ENCODE results near the gene CD63. TPM values are rescaled to one million over a fixed set of nuclear protein-coding genes. Genes with fewer than 3 reads are reported as not detected.

CD63 gene
- polyA plus RNA-seq, 3 donors: 611 to 1,583 (median 1,331) TPM

DNA sequence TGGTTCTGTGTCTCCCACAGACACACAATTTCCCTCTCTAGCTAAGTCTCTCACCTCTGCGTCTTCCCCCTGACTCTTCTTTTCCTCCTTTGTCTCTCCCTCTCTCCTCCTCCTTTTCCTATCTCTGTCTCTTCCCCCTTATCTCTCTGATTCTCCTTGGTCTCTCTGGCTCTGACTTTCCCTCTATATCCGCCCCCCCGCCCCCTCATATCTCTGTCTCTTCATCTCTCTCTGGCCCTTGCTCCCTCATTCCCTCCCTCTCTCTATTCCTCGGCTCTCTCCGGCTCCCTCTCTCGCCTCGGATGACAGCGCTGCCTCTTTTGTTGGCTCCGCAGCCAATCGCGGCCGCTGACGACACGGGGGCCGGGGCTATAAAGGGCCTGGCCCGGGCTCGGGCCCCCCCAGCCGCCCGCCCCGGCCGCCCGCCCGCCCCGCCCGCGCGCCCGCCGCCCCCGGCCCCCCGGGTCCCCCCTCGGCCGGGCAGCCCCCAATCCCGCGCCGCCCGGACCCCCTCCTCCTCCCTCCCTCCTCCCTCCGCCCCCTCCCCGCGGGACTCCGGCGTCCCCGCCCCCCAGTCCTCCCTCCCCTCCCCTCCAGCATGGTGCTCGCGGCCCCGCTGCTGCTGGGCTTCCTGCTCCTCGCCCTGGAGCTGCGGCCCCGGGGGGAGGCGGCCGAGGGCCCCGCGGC, 14.1 kb upstream of the CD63 start, which contains the start of gene GDF11:
GDF11 (plus strand) TSS at position 404 of the 687 bp plus-strand sequence; CDS start at position 599, 195 bp downstream.
- H3K27ac ChIP-seq (ENCODE audit: low read depth, low read length): no peak within 1 kb of the TSS
- 0 to 1% (median 1%) methylated on average over 17 to 43 of the region's 53 CpGs for WGBS, 3 donors

DNA sequence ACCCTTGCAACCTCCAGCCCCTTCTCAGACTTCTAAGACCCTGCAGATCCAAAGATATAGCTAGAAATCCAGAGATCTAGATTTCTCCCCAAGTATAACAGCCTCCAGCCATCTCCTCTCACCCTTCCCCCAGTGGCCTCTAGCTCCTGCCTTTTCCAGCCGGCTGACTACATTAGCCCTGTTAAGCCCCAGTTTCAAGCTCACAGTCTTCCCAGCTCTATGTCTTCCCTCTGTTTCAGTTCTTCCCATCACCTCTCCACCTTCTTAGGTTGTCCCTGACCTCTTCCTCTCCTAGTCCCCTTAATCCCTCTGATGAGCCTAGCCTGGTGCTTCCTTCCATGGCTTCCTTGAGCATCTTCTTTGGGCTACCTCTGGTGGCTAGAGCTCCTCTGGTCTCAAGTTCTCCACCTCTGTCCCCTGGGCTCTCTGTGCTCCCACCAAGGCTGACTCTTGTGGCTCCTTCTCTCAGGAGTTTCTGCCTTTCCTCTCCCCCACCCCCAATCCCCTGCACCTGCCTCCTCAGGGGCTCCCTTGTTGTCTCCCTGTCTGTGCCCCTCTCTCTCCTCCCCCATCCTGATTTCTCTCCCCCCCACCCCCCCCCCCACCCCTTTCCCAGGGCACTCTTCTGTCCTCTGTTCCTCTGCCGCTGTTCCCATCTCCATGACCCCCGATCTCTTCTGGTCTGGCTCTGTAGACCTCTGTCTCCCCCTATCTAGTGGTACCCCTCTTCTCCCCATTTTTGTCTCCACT, 13.3 kb upstream of the CD63 start:
- H3K27ac ChIP-seq (ENCODE audit: low read depth, low read length): no peak overlapping the region
- 13 to 25% (median 23%) methylated on average over 3 of the region's 3 CpGs for WGBS, 3 donors

DNA sequence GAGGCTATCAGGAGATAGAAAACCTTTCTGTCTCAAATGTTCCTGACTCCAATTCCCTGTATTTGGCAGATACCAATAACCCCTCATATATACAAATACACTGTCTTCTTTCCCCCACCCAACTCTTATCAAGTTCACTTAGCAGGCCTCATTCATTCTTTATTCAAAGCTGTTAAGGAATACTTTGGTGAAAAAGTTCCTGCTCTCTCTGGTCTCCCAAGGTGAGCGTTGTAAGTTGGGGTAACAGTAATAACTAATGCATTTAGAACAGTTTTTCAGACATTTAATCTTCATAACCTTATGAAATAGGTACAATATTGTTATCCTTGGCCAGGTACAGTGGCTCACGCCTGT, 10.2 kb upstream of the CD63 start:
- 71 to 81% (median 79%) methylated on average over 2 of the region's 2 CpGs for WGBS, 3 donors
- no peak overlapping the region for H3K27ac ChIP-seq (ENCODE audit: low read depth, low read length)

DNA sequence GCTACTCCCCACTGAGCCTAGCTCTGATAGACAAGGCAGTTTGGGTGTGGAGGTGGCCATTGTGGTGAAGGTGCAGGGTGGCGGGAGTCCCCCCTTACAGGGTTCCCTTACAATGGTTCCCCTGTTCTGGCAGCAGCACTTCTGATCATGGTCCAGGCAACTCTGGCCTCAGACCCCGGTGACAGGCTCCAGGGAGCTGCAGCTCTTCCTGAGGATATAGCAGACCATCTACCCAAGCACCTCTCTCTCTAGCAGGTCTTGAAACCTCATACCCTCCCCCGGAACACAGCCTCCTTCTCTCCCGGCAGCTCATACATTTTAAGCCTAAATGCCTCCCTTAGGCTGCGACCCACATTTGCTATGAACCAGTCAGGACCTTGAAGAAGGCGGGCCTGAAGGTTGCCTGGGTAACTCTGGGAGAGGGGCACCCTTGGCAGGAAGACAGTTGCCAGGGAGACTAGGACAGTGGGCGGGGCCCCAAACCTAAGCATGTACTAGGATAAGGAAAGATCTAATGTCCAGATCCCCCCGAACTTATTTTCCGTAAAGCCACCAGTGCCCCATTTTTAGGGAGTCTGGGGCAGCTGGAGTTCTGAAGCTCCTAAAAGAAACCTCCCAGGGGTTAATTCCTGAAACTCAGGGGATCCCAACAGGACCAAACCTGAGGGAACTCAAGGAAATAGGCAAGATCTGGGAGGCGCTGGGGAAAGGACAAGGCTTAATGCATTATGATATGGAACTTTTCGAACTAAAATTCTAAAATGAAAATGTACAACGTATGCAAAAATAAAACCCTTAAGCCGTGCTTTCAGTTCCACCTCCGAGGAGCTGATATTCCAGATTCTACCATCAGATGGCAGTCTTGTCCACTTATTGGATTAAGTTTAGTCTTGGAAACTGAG, 9.6 kb upstream of the CD63 start:
- WGBS, 3 donors: 1 to 3% (median 2%) methylated on average over 14 of the region's 14 CpGs
- no peak overlapping the region for H3K27ac ChIP-seq (ENCODE audit: low read depth, low read length)

DNA sequence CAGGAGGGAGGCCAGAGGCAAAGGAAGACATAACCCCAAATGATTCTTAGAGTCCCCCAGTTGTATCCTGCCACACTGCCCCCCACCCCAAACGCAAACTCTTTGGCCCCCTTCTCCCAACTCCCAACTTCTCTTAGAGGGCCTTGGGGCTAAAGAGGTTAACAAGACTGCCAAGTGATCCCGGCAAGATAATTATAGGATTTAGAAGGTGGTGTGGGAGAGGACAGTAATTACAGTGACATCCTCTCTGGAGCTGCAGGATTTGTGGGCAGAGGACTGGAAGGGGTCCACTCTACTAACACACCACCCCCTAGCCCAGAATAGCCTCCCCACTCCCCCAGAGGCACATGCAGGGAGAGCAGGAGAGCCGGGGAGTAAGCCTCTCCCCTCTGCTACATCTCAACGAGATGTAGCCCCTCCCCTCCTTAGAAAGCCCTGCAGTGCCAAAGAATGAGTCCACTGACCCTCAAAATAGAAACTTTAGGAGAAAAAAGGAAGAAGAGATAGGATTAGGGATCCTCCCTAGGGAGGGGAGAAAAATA, 8.8 kb upstream of the CD63 start:
- 10 to 15% (median 11%) methylated on average over 4 of the region's 4 CpGs for WGBS, 3 donors
- no peak overlapping the region for H3K27ac ChIP-seq (ENCODE audit: low read depth, low read length)

DNA sequence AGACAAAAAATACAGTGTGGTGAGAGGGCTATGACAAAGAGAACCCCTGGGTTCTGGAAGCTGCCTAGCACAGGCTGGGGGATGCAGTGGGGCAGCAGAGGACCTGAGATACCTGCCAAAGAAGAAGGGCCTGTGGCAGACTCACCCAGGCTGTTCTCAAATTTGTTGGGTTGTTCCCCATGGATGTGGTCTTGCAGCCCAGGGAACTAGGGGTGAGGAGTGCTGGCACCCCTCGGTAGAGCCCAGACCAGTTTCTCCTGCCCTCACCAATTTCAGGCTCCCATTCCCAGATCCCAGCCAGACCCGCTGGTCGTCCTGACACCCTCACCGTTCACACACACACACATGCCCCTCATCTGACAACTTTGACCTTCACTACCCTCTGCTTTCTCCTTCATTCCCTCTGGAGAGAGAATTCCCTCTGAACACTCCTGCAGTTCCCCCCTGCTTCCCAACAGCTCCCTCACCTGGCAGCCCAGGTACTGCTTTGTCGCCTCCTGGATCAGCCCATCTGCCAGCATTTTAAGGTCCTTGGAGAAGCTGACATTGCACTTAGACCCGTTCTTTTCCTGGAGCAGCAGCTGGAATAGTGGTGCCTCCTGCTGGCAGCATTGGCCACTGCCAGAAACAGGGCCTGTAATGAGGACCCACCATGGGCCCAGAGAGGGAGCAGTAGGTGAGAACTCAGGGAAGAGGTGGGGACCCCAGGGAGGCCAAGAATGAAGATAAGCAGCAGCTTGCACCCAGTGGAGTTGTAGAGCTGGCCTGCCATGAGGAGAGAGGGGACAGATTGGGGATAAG, 8.2 kb upstream of the CD63 start:
- 20 to 46% (median 32%) methylated on average over 6 of the region's 6 CpGs for WGBS, 3 donors
- no peak overlapping the region for H3K27ac ChIP-seq (ENCODE audit: low read depth, low read length)

DNA sequence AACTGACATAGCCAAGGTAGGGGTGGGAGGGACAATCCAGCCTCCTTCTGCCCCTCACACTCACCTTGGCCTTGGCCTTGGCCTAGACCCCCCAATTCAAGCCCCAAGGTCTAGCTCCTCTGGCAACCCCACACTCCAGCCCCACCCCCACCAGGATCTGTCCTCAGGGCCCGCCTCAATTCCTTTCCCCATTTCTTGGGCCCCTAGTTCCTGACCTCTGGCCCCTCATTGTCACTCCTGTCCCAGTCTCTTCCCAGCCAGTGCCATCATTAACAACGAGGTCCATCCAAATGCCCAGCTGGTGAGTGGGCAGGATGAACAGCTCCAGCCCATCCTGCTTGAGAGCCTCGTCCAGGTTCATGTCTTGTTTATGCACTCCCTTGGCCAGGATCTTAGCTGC, 7.3 kb upstream of the CD63 start:
- WGBS, 3 donors: 61 to 73% (median 65%) methylated on average over 3 of the region's 3 CpGs
- no peak overlapping the region for H3K27ac ChIP-seq (ENCODE audit: low read depth, low read length)

DNA sequence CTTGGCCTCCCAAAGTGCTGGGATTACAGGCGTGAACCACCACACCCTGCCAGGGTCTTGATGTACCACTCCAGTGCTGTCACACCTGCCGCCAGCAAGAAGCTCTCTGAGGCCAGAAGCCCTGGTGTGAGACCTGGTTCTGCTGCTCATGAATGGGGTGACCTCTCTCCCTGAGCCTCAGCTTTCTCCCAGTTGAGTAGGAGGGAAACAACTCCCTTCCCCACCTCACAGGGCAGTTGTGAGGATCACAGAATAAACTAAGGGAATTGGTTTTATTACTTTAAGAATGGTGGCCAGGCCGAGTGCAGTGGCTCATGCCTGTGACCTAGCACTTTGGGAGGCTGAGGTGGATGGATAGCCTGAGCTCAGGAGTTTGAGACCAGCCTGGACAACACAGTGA, 5.8 kb upstream of the CD63 start:
- 82 to 95% (median 93%) methylated on average over 3 of the region's 3 CpGs for WGBS, 3 donors
- H3K27ac ChIP-seq (ENCODE audit: low read depth, low read length): no peak overlapping the region

DNA sequence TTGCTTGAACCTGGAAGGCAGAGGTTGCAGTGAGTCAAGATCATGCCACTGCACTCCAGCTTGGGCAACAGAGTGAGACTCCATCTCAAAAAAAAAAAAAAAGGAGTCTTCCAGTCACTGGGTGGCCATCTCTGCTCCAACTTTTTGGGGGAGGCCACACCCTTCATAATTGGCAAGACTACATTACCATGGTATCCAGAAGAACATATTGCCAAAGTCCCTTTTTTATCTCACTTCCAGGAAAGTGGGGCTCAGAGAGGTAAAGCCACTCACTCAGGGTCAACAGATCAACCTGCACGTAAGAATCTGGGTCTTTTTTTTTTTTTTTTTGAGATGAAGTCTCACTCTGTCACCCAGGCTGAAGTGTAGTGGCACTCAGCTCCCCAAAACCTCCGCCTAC, 5.0 kb upstream of the CD63 start:
- H3K27ac ChIP-seq (ENCODE audit: low read depth, low read length): no peak overlapping the region
- WGBS, 3 donors: 75 to 91% (median 84%) methylated on average over 2 of the region's 2 CpGs

DNA sequence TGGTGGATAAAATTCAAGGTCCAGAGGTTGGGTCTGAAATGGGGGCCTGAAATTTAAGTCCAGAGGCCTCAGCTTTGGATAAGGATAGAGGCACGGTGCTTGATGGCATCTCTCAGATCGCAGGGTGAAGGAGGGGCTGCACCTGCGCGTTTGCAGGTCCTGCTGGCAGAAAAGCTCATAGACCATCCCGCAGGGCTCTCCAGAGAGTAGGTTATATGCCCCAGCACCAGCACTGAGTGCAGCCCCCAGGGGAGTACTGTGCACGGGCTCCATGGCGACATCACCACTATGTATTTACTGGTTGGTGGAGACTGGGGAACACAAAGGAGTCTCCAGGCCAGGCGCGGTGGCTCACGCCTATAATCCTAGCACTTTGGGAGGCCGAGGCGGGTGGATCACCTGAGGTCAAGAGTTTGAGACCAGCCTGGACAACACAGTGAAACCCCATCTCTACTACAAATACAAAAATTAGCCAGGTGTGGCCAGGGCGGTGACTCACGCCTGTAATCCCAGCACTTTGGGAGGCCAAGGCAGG, 4.3 kb upstream of the CD63 start:
- WGBS, 3 donors: 85 to 90% (median 87%) methylated on average over 14 of the region's 14 CpGs
- H3K27ac ChIP-seq (ENCODE audit: low read depth, low read length): no peak overlapping the region

DNA sequence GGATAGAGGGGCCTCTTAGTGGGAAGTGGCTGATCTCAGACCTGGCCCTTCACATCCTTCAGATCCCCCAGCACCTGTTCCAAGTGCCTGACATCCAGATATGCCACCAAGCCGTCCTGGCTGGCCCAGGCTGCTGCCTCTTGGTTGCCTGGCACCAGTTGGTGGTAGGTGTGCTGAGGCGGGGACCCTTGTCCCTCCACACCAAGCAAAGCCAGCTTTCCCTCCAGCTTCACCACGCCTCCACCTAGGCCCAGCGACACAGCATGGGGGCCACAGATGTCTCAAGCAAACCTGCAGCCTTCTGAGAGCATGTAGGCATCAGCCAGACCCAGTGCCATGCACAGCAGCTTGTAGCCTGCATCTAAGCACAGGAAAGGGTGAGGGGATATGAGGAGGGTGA, 3.5 kb upstream of the CD63 start:
- WGBS, 3 donors: 77 to 91% (median 85%) methylated on average over 4 of the region's 4 CpGs

DNA sequence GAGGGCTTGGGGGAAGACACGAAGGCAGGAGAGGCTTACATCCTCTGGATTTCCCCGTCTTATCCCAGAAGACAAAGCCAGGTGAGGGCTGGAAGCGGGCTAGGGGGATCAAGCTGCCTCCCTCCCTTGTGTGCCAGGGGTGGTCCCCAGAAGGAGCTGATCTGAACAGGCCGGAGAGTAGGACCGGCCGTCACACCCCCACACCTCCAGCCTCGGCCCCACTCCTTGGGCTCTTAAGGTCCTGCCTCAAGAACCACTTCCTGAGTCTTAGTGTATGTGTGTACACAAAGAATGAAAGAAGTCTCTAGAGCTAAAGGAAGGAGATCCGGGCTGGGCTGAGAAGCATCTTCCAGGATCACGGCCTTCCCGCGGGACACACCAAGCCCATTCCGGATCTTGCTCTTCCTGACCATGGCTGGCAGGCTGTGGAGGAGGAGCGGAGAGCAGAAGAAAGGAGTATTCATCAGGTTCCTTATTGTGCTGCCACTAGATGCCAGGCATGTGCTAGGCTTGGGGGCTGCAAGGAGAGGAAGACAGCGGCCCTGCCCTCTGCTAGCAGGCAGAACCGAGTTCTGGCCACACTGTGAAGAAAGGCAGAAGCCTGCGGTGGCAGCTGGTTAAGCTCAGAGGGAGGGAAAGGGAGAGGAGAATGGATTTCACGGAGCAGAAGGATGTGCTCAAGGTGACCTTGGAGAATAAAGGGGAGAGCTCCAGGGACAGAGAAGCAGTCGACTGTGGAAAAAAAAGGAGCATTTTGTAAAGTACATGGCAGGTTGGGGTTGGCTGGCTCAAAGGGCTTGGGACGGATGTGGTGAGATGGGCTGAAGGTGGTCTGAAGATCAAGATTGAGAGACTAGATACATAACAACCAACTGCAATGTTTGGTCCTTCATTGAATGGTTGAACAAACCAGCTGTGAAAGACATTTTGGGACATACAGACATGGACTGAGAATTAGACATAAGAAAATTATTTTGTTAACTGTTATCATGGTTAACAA, 1.3 kb upstream of the CD63 start:
- WGBS, 3 donors: 6 to 11% (median 6%) methylated on average over 19 of the region's 19 CpGs
- H3K27ac ChIP-seq (ENCODE audit: low read depth, low read length): peak overlapping the region; percentile 98

More for the DNA sequence above, 3.5 kb upstream of the CD63 start:
- H3K27ac ChIP-seq (ENCODE audit: low read depth, low read length): no peak overlapping the region

DNA sequence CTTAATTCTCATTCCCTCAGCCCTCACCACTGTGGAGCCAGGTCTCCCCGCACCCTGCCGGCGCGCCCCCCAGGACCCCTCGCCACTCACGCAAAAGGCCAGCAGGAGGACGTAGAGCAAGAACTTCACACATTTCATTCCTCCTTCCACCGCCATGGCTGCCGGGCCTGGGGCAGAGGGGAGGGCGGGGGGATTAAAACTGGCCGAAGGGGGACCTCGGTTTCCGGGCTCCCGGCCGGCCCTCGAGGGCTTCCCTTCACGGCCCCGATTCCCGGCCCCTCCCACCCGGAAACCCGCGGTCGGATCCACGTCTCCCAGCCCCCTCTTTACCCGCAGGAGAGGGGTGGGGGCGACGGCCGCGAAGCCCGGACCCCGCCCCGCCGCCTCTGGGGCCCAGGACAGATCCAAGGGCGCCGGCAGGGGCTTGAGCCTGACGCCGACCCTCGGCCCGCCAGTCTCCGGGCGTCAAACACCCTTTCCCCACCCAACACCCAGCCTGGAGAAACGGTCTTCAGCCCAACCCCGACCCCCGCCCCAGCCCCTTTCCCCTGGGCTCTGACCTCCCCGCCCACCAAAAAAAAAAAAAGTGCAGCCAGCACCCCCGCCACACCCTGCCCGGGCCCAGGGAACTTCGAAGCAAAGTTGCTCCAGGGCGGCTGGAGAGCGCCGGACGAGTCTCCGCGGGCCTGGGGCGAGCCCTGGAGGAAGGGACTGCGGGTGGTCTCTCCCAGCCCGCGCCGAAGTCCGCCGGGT, 447 bp downstream of the CD63 start:
- 0 to 1% (median 1%) methylated on average over 47 to 61 of the region's 61 CpGs for WGBS, 3 donors
- peak overlapping the region; percentile 84 for H3K27ac ChIP-seq (ENCODE audit: low read depth, low read length)

DNA sequence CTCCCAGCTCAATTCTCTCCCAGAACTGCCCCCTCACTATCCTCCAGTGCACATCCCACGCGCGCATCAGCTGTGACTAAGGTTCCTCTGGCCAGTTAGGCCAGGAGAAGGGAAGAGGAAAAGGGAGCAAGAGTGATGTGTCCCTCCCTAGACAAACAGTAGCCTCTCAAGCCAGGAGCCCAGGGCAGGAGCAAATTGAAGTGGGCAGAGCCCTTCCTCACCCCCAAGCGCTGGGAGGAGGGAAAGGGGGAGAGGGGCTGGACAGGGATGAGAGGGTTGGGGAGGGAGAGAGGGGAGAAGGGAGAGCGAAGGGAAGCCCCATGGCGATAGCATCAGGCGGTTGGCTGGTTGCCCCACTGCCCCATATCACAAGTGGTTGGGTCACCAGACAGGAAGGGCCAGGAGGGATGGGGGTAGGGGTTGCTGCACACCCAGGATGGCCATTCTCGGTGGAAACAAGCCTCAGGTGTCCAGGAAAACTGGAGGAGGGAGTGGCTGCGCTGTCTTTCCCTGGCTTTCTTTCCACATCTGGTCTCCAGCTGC, 1.1 kb downstream of the CD63 start:
- peak overlapping the region; percentile 57 for H3K27ac ChIP-seq (ENCODE audit: low read depth, low read length)
- WGBS, 3 donors: 3 to 11% (median 8%) methylated on average over 9 of the region's 9 CpGs

DNA sequence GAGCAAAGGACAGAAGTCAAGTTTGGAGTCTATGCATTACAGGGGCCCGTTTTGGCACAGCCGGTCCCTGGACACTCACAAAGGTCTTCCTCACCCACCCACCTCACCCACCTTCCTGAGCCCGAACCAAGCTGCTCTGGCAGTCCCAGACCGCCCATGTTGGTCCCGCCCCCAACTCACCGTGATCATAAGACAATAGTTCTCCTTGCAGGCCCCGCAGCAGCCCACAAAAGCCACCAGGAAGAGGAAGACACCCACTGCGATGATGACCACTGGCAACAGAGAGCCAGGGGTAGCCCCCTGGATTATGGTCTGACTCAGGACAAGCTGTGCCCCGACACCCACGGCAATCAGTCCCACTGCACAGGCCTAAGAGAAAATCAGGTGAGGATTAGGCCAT, 1.8 kb downstream of the CD63 start:
- WGBS, 3 donors: 42 to 44% (median 43%) methylated on average over 10 of the region's 10 CpGs
- H3K27ac ChIP-seq (ENCODE audit: low read depth, low read length): peak overlapping the region; percentile 28

DNA sequence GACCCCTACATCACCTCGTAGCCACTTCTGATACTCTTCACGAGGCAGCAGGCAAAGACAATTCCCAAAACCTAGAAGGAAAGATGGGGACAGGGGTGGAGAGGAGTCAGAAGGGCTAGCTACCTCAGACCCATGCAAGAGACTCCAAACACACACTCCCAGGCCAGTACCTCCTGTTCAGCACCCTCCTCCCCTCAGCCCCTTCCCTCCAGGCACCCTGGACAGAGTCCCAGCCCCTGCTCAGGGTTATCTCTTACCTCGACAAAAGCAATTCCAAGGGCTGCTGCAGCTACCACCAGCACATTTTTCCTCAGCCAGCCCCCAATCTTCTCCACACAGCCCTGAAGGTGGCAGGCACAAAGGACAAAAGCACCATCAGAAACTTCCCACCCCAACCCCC, 3.3 kb downstream of the CD63 start:
- H3K27ac ChIP-seq (ENCODE audit: low read depth, low read length): no peak overlapping the region
- WGBS, 3 donors: 56 to 72% (median 65%) methylated on average over 3 of the region's 3 CpGs

Data from adipose tissue (tissue), 3 donors.